Spleen (tissue), 7 donors: ENCODE results near the gene KSR2.

Experiments
- CTCF ChIP-seq, 11 experiments: fragments of 200-600 bp in 7 of 11; fragments of 450-650 bp in 4 of 11; sonication (generic) in 4 of 11; IDR thresholded peaks in 8 of 11; conservative IDR thresholded peaks in 3 of 11; 1 replicate in 7 of 11; 2 replicates in 4 of 11; pipeline versions ENCODE4 v1.4.0 to v1.8.0; 2016 to 2021; ENCODE audit warnings: antibody characterized with exemption in 11 of 11, inconsistent platforms in 4 of 11, mild to moderate bottlenecking in 1 of 11
- POLR2A ChIP-seq, 3 donors: fragments of 450-650 bp; IDR thresholded peaks; one replicate each; pipeline ENCODE4 v1.5.1; 2017; ENCODE audit warnings: antibody characterized with exemption in 3 of 3, mild to moderate bottlenecking in 1 of 3
- POLR2AphosphoS5 ChIP-seq, 3 donors: sonication (generic); formaldehyde crosslinking; IDR thresholded peaks; one replicate each; pipeline ENCODE4 v1.5.1; 2017; ENCODE audit warnings: antibody characterized with exemption in 3 of 3
- donor health status: DM: no; HTN: no; CAD: no; lungs with moderate emphysema.
- donor health status: DM: no; HTN: no; CAD: no.
- donor health status: DM: no; HTN: no; CAD: no.

GRCh38 chr12:117421068-117421752 lies 547.6 kb downstream of the KSR2 start:
- TF ChIP-seq CTCF (IDR thresholded peaks at IDR 0.05 in 8 of 11, conservative IDR thresholded peaks at IDR 0.05 in 3 of 11) (no peak), POLR2AphosphoS5 (IDR thresholded peaks at IDR 0.05) (no peak), POLR2A (IDR thresholded peaks at IDR 0.05) (no peak)
